Fibroblast of lung (primary cell): ENCODE results near the gene COL28A1.

Source experiments
- CTCF ChIP-seq, 2 donors: IDR thresholded peaks in 1 of 2; conservative IDR thresholded peaks in 1 of 2; 1 replicate in 1 of 2; 2 replicates in 1 of 2; pipeline ENCODE4 v1.5.1; 2011 to 2012; ENCODE audit warnings: low read length in 2 of 2, control low read depth in 1 of 2, inconsistent platforms in 1 of 2, low read depth in 1 of 2, mild to moderate bottlenecking in 1 of 2
- EZH2 ChIP-seq: IDR thresholded peaks from 2 replicates; pipeline ENCODE4 v1.5.1; 2012; ENCODE audit warnings: low read length, control low read depth, mild to moderate bottlenecking; ENCODE audit errors: missing control alignments

- TF ChIP-seq CTCF (conservative IDR thresholded peaks at IDR 0.05 in 1 of 2, IDR thresholded peaks at IDR 0.05 in 1 of 2; ENCODE audit: low read depth in 1 of 2, low read length in 2 of 2) (no peak), EZH2 (no peak)
Measured at GRCh38 chr7:7484072-7484471, 51.6 kb downstream of the COL28A1 start.
